ENCODE results near the gene DLX3.

DNA sequence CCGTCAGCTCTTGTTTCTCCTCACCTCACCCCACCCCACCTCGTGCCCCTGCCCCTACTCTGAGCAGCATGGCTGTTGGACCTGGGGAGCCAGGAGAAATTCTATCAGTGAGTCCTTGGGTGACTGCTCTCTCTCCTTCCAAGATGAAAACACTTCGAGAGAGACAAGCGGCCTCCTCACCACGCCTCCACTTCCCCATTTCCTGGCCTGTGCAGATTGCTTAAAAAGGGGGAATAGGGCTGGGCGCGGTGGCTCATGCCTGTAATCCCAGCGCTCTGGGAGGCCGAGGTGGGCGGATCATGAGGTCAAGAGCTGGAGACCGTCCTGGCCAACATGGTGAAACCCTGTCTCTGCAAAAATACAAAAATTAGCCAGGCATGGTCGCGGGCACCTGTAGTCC lies 16.5 kb downstream of the DLX3 start:
- TF ChIP-seq CTCF (IDR thresholded peaks at IDR 0.05; ENCODE audit: low read depth, low read length, missing input control) (no peak), TAF1 (conservative IDR thresholded peaks at IDR 0.05) (no peak), YY1 (IDR thresholded peaks at IDR 0.05) (no peak), SP1 (IDR thresholded peaks at IDR 0.05) (no peak), JUND (IDR thresholded peaks at IDR 0.05) (no peak), NR2F2 (IDR thresholded peaks at IDR 0.05) (no peak)
- TF ChIP-seq, protein P1, sequence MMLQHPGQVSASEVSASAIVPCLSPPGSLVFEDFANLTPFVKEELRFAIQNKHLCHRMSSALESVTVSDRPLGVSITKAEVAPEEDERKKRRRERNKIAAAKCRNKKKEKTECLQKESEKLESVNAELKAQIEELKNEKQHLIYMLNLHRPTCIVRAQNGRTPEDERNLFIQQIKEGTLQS (IDR thresholded peaks at IDR 0.05) = no peak
- TF ChIP-seq, protein P2, sequence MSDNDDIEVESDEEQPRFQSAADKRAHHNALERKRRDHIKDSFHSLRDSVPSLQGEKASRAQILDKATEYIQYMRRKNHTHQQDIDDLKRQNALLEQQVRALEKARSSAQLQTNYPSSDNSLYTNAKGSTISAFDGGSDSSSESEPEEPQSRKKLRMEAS (IDR thresholded peaks at IDR 0.05) = no peak
- TF ChIP-seq, protein P3, sequence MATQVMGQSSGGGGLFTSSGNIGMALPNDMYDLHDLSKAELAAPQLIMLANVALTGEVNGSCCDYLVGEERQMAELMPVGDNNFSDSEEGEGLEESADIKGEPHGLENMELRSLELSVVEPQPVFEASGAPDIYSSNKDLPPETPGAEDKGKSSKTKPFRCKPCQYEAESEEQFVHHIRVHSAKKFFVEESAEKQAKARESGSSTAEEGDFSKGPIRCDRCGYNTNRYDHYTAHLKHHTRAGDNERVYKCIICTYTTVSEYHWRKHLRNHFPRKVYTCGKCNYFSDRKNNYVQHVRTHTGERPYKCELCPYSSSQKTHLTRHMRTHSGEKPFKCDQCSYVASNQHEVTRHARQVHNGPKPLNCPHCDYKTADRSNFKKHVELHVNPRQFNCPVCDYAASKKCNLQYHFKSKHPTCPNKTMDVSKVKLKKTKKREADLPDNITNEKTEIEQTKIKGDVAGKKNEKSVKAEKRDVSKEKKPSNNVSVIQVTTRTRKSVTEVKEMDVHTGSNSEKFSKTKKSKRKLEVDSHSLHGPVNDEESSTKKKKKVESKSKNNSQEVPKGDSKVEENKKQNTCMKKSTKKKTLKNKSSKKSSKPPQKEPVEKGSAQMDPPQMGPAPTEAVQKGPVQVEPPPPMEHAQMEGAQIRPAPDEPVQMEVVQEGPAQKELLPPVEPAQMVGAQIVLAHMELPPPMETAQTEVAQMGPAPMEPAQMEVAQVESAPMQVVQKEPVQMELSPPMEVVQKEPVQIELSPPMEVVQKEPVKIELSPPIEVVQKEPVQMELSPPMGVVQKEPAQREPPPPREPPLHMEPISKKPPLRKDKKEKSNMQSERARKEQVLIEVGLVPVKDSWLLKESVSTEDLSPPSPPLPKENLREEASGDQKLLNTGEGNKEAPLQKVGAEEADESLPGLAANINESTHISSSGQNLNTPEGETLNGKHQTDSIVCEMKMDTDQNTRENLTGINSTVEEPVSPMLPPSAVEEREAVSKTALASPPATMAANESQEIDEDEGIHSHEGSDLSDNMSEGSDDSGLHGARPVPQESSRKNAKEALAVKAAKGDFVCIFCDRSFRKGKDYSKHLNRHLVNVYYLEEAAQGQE (IDR thresholded peaks at IDR 0.05) = no peak
